IMR-90 (cell line): Measurements from ENCODE around the gene GRM8. TPM values are rescaled to one million over a fixed set of nuclear protein-coding genes. Genes with fewer than 3 reads are reported as not detected.

Experiments used
- ATAC-seq: fragments of 200-7000 bp; cut with Tn5 transposase; 2 replicates; pipeline ENCODE4 v1.9.1; 2020; ENCODE audit warnings: low read depth, mild to moderate bottlenecking, moderate library complexity
- BruUV-seq: library from RNA; stranded (reverse); fragments of 400-500 nt; replicated peaks from 2 replicates; lab custom pipeline; 2021; lab: Mats Ljungman, UMichigan
- CTCF ChIA-PET: fragments of 300-600 bp; formaldehyde crosslinking; extraction: SDS; loops from one replicate; lab custom pipeline; 2021; ENCODE audit warnings: antibody characterized with exemption; lab: Yijun Ruan, JAX
- POLR2A ChIA-PET: fragments of 300-600 bp; sonication (Branson Sonifier 250); formaldehyde crosslinking; loops from one replicate; lab custom pipeline; 2022; ENCODE audit warnings: antibody characterized with exemption; ENCODE audit not compliant: unreplicated experiment; lab: Charles Lee
- DNase-seq: peaks from one replicate; pipeline ENCODE4 v3.0.0; 2013
- H2AFZ ChIP-seq: replicated peaks from 2 replicates; pipeline ENCODE3; 2013; ENCODE audit warnings: low read length, mild to moderate bottlenecking; ENCODE audit not compliant: poor library complexity
- H2AK5ac ChIP-seq: 2 replicates; pipeline ENCODE4 v1.6.1; 2013; ENCODE audit warnings: low read depth, low read length, inconsistent platforms
- H2AK9ac ChIP-seq: replicated peaks from 2 replicates; pipeline ENCODE3; 2013; ENCODE audit warnings: mild to moderate bottlenecking, low read depth, low read length, moderate library complexity; ENCODE audit not compliant: poor library complexity
- H2BK120ac ChIP-seq: 2 replicates; pipeline ENCODE4 v1.6.1; 2013; ENCODE audit warnings: low read depth, low read length, inconsistent platforms
- H2BK15ac ChIP-seq: 3 replicates; pipeline ENCODE4 v1.6.1; 2013; ENCODE audit warnings: low read depth, low read length, inconsistent platforms
- H2BK20ac ChIP-seq: 2 replicates; pipeline ENCODE4 v1.6.1; 2013; ENCODE audit warnings: low read depth, mild to moderate bottlenecking, inconsistent platforms, low read length, moderate library complexity
- H2BK5ac ChIP-seq: 2 replicates; pipeline ENCODE4 v1.6.1; 2013; ENCODE audit warnings: mild to moderate bottlenecking, low read depth, low read length, inconsistent platforms; ENCODE audit not compliant: poor library complexity, severe bottlenecking
- H3K14ac ChIP-seq: replicated peaks from 2 replicates; pipeline ENCODE4 v1.6.1; 2013; ENCODE audit warnings: low read depth, low read length, inconsistent platforms
- H3K18ac ChIP-seq: 2 replicates; pipeline ENCODE4 v1.6.1; 2013; ENCODE audit warnings: low read depth, low read length, control low read depth
- H3K23ac ChIP-seq: 2 replicates; pipeline ENCODE4 v1.6.1; 2013; ENCODE audit warnings: low read depth, low read length, inconsistent platforms
- H3K27ac ChIP-seq: 2 replicates; pipeline ENCODE4 v1.5.1; 2013; ENCODE audit warnings: mild to moderate bottlenecking, control low read depth, low read length; ENCODE audit not compliant: insufficient read depth
- H3K27me3 ChIP-seq: 2 replicates; pipeline ENCODE4 v1.6.1; 2013; ENCODE audit warnings: low read length; ENCODE audit not compliant: control insufficient read depth, insufficient read depth
- H3K36me3 ChIP-seq: 2 replicates; pipeline ENCODE4 v1.6.1; 2013; ENCODE audit warnings: low read length, mixed read lengths; ENCODE audit not compliant: control insufficient read depth, insufficient read depth
- H3K4ac ChIP-seq: 2 replicates; pipeline ENCODE4 v1.6.1; 2013; ENCODE audit warnings: low read depth, low read length, inconsistent platforms
- H3K4me1 ChIP-seq: 2 replicates; pipeline ENCODE4 v1.6.1; 2013; ENCODE audit warnings: low read length, mixed read lengths; ENCODE audit not compliant: control insufficient read depth, insufficient read depth
- H3K4me2 ChIP-seq: 2 replicates; pipeline ENCODE4 v1.6.1; 2013; ENCODE audit warnings: low read depth, mild to moderate bottlenecking, control low read depth, low read length, moderate library complexity
- H3K4me3 ChIP-seq: 2 replicates; pipeline ENCODE4 v1.5.1; 2013; ENCODE audit warnings: low read depth, mild to moderate bottlenecking, control low read depth, low read length, moderate library complexity; ENCODE audit not compliant: insufficient read depth
- H3K56ac ChIP-seq: 2 replicates; pipeline ENCODE4 v1.6.1; 2013; ENCODE audit warnings: low read length, inconsistent platforms; ENCODE audit not compliant: insufficient read depth; ENCODE audit errors: extremely low read depth
- H3K79me1 ChIP-seq, 2 experiments: 2 replicates each; pipeline ENCODE4 v1.6.1; 2013; ENCODE audit warnings: low read length in 2 of 2, inconsistent platforms in 1 of 2, low read depth in 1 of 2
- H3K9ac ChIP-seq: 2 replicates; pipeline ENCODE4 v1.6.1; 2013; ENCODE audit warnings: low read depth, low read length, control low read depth
- H3K9me1 ChIP-seq: 2 replicates; pipeline ENCODE4 v1.6.1; 2013; ENCODE audit warnings: low read length, inconsistent platforms; ENCODE audit not compliant: insufficient read depth
- H3K9me3 ChIP-seq: 2 replicates; pipeline ENCODE4 v1.6.1; 2013; ENCODE audit warnings: low read length; ENCODE audit not compliant: control insufficient read depth, insufficient read depth
- H4K20me1 ChIP-seq: 2 replicates; pipeline ENCODE4 v1.6.1; 2013; ENCODE audit warnings: low read length, inconsistent platforms; ENCODE audit not compliant: insufficient read depth
- H4K5ac ChIP-seq: 2 replicates; pipeline ENCODE4 v1.6.1; 2013; ENCODE audit warnings: mild to moderate bottlenecking, low read depth, low read length, control low read depth
- H4K8ac ChIP-seq, 2 experiments: 2 replicates each; pipeline ENCODE4 v1.6.1; 2013; ENCODE audit warnings: low read depth in 2 of 2, low read length in 2 of 2, control low read depth in 1 of 2, inconsistent platforms in 1 of 2
- H4K91ac ChIP-seq: 2 replicates; pipeline ENCODE4 v1.6.1; 2013; ENCODE audit warnings: low read depth, low read length, inconsistent platforms; ENCODE audit not compliant: insufficient read depth
- BHLHE40 ChIP-seq: fragments of 150-350 bp; IDR thresholded peaks from 2 replicates; pipeline ENCODE4 v1.6.1; 2016; ENCODE audit warnings: mild to moderate bottlenecking, low read depth, low read length
- CEBPB ChIP-seq: IDR thresholded peaks from 2 replicates; pipeline ENCODE4 v1.6.1; 2012; ENCODE audit warnings: low read depth, low read length, improper control_type of control experiment
- CHD1 ChIP-seq: IDR thresholded peaks from 2 replicates; pipeline ENCODE4 v1.6.1; 2012; ENCODE audit warnings: low read depth, low read length, improper control_type of control experiment
- FOS ChIP-seq: fragments of 150-350 bp; IDR thresholded peaks from 2 replicates; pipeline ENCODE4 v1.6.1; 2016; ENCODE audit warnings: low read depth, low read length
- MAFK ChIP-seq: IDR thresholded peaks from 2 replicates; pipeline ENCODE4 v1.6.1; 2012; ENCODE audit warnings: low read depth, low read length, improper control_type of control experiment
- MAZ ChIP-seq: IDR thresholded peaks from 2 replicates; pipeline ENCODE4 v1.6.1; 2012; ENCODE audit warnings: low read depth, mild to moderate bottlenecking, low read length, improper control_type of control experiment, moderate library complexity, borderline replicate concordance
- MXI1 ChIP-seq: IDR thresholded peaks from 2 replicates; pipeline ENCODE4 v1.6.1; 2012; ENCODE audit warnings: low read depth, mild to moderate bottlenecking, low read length, moderate library complexity, borderline replicate concordance
- NFE2L2 ChIP-seq: fragments of 150-350 bp; IDR thresholded peaks from 2 replicates; pipeline ENCODE4 v1.6.1; 2016; ENCODE audit warnings: low read depth, mild to moderate bottlenecking, low read length
- POLR2A ChIP-seq: IDR thresholded peaks from 2 replicates; pipeline ENCODE4 v1.6.1; 2012; ENCODE audit warnings: mild to moderate bottlenecking, low read depth, low read length
- RAD21 ChIP-seq: IDR thresholded peaks from 2 replicates; pipeline ENCODE4 v1.6.1; 2012; ENCODE audit warnings: low read length, improper control_type of control experiment
- RCOR1 ChIP-seq: IDR thresholded peaks from 2 replicates; pipeline ENCODE4 v1.6.1; 2012; ENCODE audit warnings: mild to moderate bottlenecking, low read length, improper control_type of control experiment; ENCODE audit not compliant: insufficient replicate concordance
- RFX5 ChIP-seq: IDR thresholded peaks from 2 replicates; pipeline ENCODE4 v1.8.0; 2012; ENCODE audit warnings: low read depth, mild to moderate bottlenecking, low read length, moderate library complexity
- SMC3 ChIP-seq: fragments of 150-350 bp; IDR thresholded peaks from 2 replicates; pipeline ENCODE4 v1.6.1; 2016; ENCODE audit warnings: low read depth, mild to moderate bottlenecking, antibody characterized with exemption, low read length, moderate library complexity
- USF2 ChIP-seq: fragments of 150-350 bp; IDR thresholded peaks from 2 replicates; pipeline ENCODE4 v1.6.1; 2017; ENCODE audit warnings: mild to moderate bottlenecking, antibody characterized with exemption, low read length, low read depth
- WGBS, 2 experiments: methylation state at CpG; one replicate each; pipeline versions ENCODE4 v1.1.5 to v1.1.7; 2013; ENCODE audit warnings: missing lambda C conversion rate in 2 of 2; ENCODE audit not compliant: insufficient read length in 1 of 2; ENCODE audit errors: extremely low coverage in 2 of 2; 5-methylcytosine and 5-hydroxymethylcytosine counted together
- dilution Hi-C: fragments of 300-500 bp; cut with HindIII; formaldehyde crosslinking; loops from one replicate; pipeline ENCODE4 v1.14.3; 2018; ENCODE audit warnings: low sequenced_read_pairs; ENCODE audit not compliant: unreplicated experiment
- in situ Hi-C: fragments of 300-500 bp; cut with MboI; formaldehyde crosslinking; loops from 3 replicates; pipeline ENCODE4 v1.14.3; 2019; ENCODE audit warnings: low sequenced_read_pairs, inconsistent platforms, mixed read lengths
- intact Hi-C: fragments of 100-400 bp; cut with micrococcal nuclease; formaldehyde crosslinking; loops from 2 replicates; pipeline ENCODE4 v1.10.0; 2022
- polyA plus RNA-seq, 3 experiments: library from polyadenylated mRNA; depleted of rRNA; stranded (reverse); fragments of >200 nt; gene quantifications; 2 replicates each; pipeline ENCODE4 v1.2.3, GENCODE V29; 2012; ENCODE audit warnings: low replicate concordance in 1 of 3
- total RNA-seq: library from RNA; depleted of rRNA; stranded (reverse); fragments of >200 nt; gene quantifications from 2 replicates; pipeline ENCODE4 v1.2.3, GENCODE V29; 2012
- TF ChIP-seq, protein P1 (sequence below): conservative IDR thresholded peaks from 2 replicates; pipeline ENCODE4 v1.5.1; 2012; ENCODE audit warnings: mild to moderate bottlenecking, low read depth, low read length, improper control_type of control experiment

The GRM8 gene
- total and polyA plus RNA-seq, 2 of the 4 experiments (the other 2 are of a cell fraction), result not detected

GRCh38 chr7:126790763-126791162 lies 462.0 kb downstream of the GRM8 start:
- Histone ChIP-seq H3K4me3 (no peak overlapping the region), H3K79me1 (no peaks in the 10 kb centered on the region), H3K4me2 (no peak overlapping the region), H2BK5ac (no peak overlapping the region), H3K9me1 (no peaks in the 10 kb centered on the region), H3K4me1 (no peaks in the 10 kb centered on the region), H2AK9ac (no peak overlapping the region), H3K14ac (no peak overlapping the region), H2AK5ac (no peak overlapping the region), H3K9ac (no peak overlapping the region), H4K8ac (no peak overlapping the region), H3K23ac (no peak overlapping the region), H4K91ac (no peak overlapping the region), H4K5ac (no peak overlapping the region), H4K20me1 (no peaks in the 10 kb centered on the region), H2AFZ (no peak overlapping the region), H2BK120ac (no peak overlapping the region), H2BK15ac (no peak overlapping the region), H3K18ac (no peak overlapping the region), H3K36me3 (no peaks in the 10 kb centered on the region), H2BK20ac (no peak overlapping the region), H3K27ac (no peak overlapping the region), H3K9me3 (no peaks in the 10 kb centered on the region; the same call in 1 of the 2 replicates), H3K4ac (no peak overlapping the region), H3K56ac (no peak overlapping the region), H3K27me3 (no peaks in the 10 kb centered on the region)
- no CpG with 5 or more reads among the region's 4 CpGs for WGBS, 2 experiments
- ChIA-PET POLR2A (no interaction called here), CTCF (no interaction called here)
- in situ Hi-C loops (no loop called here), dilution Hi-C loops (no loop called here), intact Hi-C loops (no loop called here)
- ATAC-seq, result no peak
- DNase-seq, result no peak
- BruUV-seq, result no TSS peak
- TF ChIP-seq MXI1, result no peak
- TF ChIP-seq NFE2L2, result no peak
- TF ChIP-seq RCOR1, result no peak
- no peak for TF ChIP-seq USF2
- no peak for TF ChIP-seq FOS
- TF ChIP-seq RFX5, result no peak
- TF ChIP-seq, protein P1, sequence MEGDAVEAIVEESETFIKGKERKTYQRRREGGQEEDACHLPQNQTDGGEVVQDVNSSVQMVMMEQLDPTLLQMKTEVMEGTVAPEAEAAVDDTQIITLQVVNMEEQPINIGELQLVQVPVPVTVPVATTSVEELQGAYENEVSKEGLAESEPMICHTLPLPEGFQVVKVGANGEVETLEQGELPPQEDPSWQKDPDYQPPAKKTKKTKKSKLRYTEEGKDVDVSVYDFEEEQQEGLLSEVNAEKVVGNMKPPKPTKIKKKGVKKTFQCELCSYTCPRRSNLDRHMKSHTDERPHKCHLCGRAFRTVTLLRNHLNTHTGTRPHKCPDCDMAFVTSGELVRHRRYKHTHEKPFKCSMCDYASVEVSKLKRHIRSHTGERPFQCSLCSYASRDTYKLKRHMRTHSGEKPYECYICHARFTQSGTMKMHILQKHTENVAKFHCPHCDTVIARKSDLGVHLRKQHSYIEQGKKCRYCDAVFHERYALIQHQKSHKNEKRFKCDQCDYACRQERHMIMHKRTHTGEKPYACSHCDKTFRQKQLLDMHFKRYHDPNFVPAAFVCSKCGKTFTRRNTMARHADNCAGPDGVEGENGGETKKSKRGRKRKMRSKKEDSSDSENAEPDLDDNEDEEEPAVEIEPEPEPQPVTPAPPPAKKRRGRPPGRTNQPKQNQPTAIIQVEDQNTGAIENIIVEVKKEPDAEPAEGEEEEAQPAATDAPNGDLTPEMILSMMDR, result no peak
- TF ChIP-seq SMC3, result no peak
- TF ChIP-seq RAD21, result no peak
- no peak for TF ChIP-seq MAFK
- no peak for TF ChIP-seq CHD1
- TF ChIP-seq BHLHE40, result no peak
- no peak for TF ChIP-seq POLR2A
- TF ChIP-seq MAZ, result no peak
- no peak for TF ChIP-seq CEBPB
